Nephron progenitor cell (in vitro differentiated cells): ENCODE measurements around the gene HNRNPD.
"Not testable (repeated sequence)": the region's sequence is repeated elsewhere in the genome, so short reads cannot be mapped to it uniquely, and the experiment has no call there.

Source experiments
- DNase-seq: peaks from one replicate; pipeline ENCODE4 v3.0.0; 2021
- H3K27ac Mint-ChIP-seq: 2 replicates; pipeline ENCODE4 v1.8.0; 2021; ENCODE audit warnings: mild to moderate bottlenecking, moderate library complexity, mixed read lengths
- H3K27me3 Mint-ChIP-seq: 2 replicates; pipeline ENCODE4 v1.8.0; 2021; ENCODE audit warnings: mild to moderate bottlenecking, low read depth, mixed read lengths; ENCODE audit not compliant: poor library complexity
- H3K36me3 Mint-ChIP-seq: 2 replicates; pipeline ENCODE4 v1.8.0; 2021; ENCODE audit warnings: low read depth, mixed read lengths
- H3K4me1 Mint-ChIP-seq: 2 replicates; pipeline ENCODE4 v1.8.0; 2021; ENCODE audit warnings: mixed read lengths
- H3K4me3 Mint-ChIP-seq: 2 replicates; pipeline ENCODE4 v1.8.0; 2021; ENCODE audit warnings: mild to moderate bottlenecking, moderate library complexity, mixed read lengths
- H3K9me3 Mint-ChIP-seq: 2 replicates; pipeline ENCODE4 v1.8.0; 2021; ENCODE audit warnings: mild to moderate bottlenecking, moderate library complexity, mixed read lengths
- TF ChIP-seq, protein P1 (sequence below): fragments of 200-600 bp; sonication (generic); IDR thresholded peaks from 2 replicates; pipeline ENCODE4 v1.5.0; 2021; ENCODE audit warnings: antibody characterized with exemption

Gene HNRNPD

DNA sequence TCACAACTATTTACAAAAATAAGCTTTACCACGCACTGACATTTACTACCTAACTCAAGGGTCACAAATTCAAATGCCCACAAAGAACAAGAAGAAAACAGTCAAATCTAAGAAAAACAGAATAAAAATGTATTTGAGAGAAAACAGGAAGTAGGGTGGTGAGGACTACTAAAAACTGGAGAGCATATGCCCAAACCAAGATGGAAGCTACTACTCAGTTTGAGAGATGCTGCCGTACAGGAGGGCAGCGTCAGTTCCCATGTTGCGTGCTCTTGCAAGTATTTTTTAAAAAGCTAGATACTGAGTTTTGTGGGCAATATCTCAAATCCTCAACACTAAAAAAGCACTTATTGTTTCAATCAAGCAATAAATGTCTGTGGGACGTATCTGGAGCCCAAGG lies 16.2 kb downstream of the HNRNPD start:
- Mint-ChIP-seq H3K9me3 (no peaks in the 10 kb centered on the region), H3K4me1 (peaks cover 30% of the 10 kb centered on the region), H3K27ac (no peak overlapping the region), H3K36me3 (peaks cover 69% of the 10 kb centered on the region), H3K27me3 (no peaks in the 10 kb centered on the region), H3K4me3 (no peak overlapping the region)
- DNase-seq = no peak
- TF ChIP-seq, protein P1, sequence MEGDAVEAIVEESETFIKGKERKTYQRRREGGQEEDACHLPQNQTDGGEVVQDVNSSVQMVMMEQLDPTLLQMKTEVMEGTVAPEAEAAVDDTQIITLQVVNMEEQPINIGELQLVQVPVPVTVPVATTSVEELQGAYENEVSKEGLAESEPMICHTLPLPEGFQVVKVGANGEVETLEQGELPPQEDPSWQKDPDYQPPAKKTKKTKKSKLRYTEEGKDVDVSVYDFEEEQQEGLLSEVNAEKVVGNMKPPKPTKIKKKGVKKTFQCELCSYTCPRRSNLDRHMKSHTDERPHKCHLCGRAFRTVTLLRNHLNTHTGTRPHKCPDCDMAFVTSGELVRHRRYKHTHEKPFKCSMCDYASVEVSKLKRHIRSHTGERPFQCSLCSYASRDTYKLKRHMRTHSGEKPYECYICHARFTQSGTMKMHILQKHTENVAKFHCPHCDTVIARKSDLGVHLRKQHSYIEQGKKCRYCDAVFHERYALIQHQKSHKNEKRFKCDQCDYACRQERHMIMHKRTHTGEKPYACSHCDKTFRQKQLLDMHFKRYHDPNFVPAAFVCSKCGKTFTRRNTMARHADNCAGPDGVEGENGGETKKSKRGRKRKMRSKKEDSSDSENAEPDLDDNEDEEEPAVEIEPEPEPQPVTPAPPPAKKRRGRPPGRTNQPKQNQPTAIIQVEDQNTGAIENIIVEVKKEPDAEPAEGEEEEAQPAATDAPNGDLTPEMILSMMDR = no peak

DNA sequence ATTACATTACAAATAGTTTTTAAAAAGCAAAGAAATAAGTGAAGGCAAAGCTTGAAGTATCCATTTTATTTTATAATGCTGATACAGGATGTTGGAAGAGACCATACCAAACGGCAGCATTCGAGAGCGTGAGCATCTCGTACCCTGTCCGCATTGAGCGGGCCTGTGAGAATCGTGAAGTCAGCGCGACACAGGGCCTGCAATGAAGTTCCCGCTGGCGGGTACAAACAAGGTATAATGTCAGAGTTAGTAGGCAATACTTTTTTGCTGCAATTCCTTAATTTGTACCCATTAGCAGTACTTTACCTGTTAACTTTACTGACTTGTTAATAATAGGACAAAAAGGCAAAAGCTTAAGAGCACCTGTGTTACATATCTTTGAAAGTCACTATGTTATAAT lies 19.0 kb downstream of the HNRNPD start:
- no peak overlapping the region for H3K27ac Mint-ChIP-seq
- no peak overlapping the region for H3K4me3 Mint-ChIP-seq
- no peak for DNase-seq
- no peaks in the 10 kb centered on the region for H3K27me3 Mint-ChIP-seq
- H3K9me3 Mint-ChIP-seq = no peaks in the 10 kb centered on the region
- peaks cover 19% of the 10 kb centered on the region for H3K4me1 Mint-ChIP-seq
- H3K36me3 Mint-ChIP-seq = peaks cover 92% of the 10 kb centered on the region
- TF ChIP-seq, protein P1 = no peak

DNA sequence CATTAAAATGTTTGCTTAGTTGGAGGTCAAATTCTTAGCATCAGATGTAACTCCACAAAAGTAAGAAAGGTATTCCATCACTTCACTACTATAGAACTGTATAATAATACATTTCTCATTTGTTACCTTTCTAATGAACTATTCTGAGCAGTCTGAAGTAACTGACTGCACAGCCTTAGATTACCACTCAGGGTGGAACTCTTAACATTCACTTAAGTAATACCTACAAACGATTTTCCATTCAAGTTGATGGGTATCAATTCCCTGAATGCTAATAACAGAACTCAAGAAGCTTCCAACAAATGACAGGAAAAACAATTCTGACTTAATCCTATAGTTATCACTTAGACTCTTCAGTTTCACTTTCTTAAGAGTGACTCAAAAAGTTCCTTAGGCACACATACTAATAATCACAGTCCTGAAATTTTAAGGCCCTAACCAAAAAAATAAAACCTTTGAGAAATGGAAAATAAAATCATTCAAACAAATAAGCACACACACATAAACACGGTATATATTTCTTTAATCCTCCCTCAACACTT lies 20.9 kb downstream of the HNRNPD start:
- Mint-ChIP-seq H3K36me3 (peaks cover 91% of the 10 kb centered on the region), H3K4me1 (peaks cover 5% of the 10 kb centered on the region), H3K4me3 (no peak overlapping the region), H3K27me3 (no peaks in the 10 kb centered on the region), H3K27ac (peak overlapping the region; percentile 36), H3K9me3 (no peaks in the 10 kb centered on the region)
- no peak for DNase-seq
- TF ChIP-seq, protein P1 = no peak

- Mint-ChIP-seq H3K4me3 (no peak overlapping the region), H3K27me3 (no peaks in the 10 kb centered on the region), H3K27ac (peak overlapping the region; percentile 36), H3K4me1 (peaks cover 5% of the 10 kb centered on the region), H3K36me3 (peaks cover 85% of the 10 kb centered on the region), H3K9me3 (no peaks in the 10 kb centered on the region)
- DNase-seq = no peak
- TF ChIP-seq, protein P1 = no peak
These were observed 21.5 kb downstream of the HNRNPD start for GRCh38 chr4:82352118-82352824.

DNA sequence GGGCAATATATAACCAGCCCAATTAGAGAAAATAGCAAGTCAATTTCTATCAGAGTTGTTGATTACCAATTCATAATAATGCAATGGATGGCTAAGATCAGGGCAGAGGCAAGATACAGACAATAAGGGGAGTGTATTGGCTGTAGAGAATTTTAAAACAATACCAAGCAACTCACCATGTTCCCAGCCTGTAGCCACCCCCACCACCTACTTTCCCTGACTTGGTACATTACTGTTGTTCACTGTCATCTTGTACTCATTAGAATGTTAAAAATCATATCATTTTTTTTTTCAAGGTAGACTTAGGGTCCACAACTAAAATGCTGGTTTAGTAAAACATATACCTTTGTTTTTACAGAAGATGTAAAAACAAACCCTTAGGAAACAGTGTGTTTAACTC lies 27.7 kb downstream of the HNRNPD start:
- no peaks in the 10 kb centered on the region for H3K4me1 Mint-ChIP-seq
- no peak overlapping the region for H3K27ac Mint-ChIP-seq
- H3K4me3 Mint-ChIP-seq = no peak overlapping the region
- TF ChIP-seq, protein P1 = no peak
- H3K27me3 Mint-ChIP-seq = no peaks in the 10 kb centered on the region
- H3K9me3 Mint-ChIP-seq = no peaks in the 10 kb centered on the region
- peaks cover 33% of the 10 kb centered on the region for H3K36me3 Mint-ChIP-seq
- no peak for DNase-seq

- TF ChIP-seq, protein P1 = no peak
- H3K4me1 Mint-ChIP-seq = no peaks in the 10 kb centered on the region
- no peak overlapping the region for H3K27ac Mint-ChIP-seq
- DNase-seq = no peak
- H3K36me3 Mint-ChIP-seq = peaks cover 7% of the 10 kb centered on the region
- H3K9me3 Mint-ChIP-seq = peaks cover 11% of the 10 kb centered on the region
- no peak overlapping the region for H3K4me3 Mint-ChIP-seq
- peaks cover 8% of the 10 kb centered on the region for H3K27me3 Mint-ChIP-seq
These were observed 38.7 kb downstream of the HNRNPD start for GRCh38 chr4:82335043-82335442.

GRCh38 chr4:82333641-82334040 lies 40.1 kb downstream of the HNRNPD start:
- H3K4me1 Mint-ChIP-seq, H3K36me3 Mint-ChIP-seq, H3K4me3 Mint-ChIP-seq: not testable (repeated sequence)

More at GRCh38 chr4:82333641-82334040, 40.1 kb downstream of the HNRNPD start:
- not testable (repeated sequence) for H3K27me3 Mint-ChIP-seq, DNase-seq, H3K27ac Mint-ChIP-seq
- H3K9me3 Mint-ChIP-seq = peaks cover 23% of the 10 kb centered on the region
